MM.1S (cell line): ENCODE results near the gene DUSP1.

Experiments used
- DNase-seq: peaks from one replicate; pipeline ENCODE4 v3.0.0-alpha.2; 2015
- H2AFZ ChIP-seq: fragments of 300-600 bp; sonication (generic); 2 replicates; pipeline ENCODE4 v1.6.0; 2016; ENCODE audit warnings: antibody characterized with exemption, low read length
- H3F3A ChIP-seq: fragments of 300-600 bp; sonication (generic); 2 replicates; pipeline ENCODE4 v1.6.1; 2016; ENCODE audit warnings: mild to moderate bottlenecking, antibody characterized with exemption, low read length, moderate library complexity, mixed read lengths; ENCODE audit not compliant: insufficient read depth
- H3K27ac ChIP-seq: fragments of 300-600 bp; sonication (generic); 2 replicates; pipeline ENCODE4 v1.5.1; 2016; ENCODE audit warnings: mild to moderate bottlenecking, low read length
- H3K27me3 ChIP-seq: fragments of 300-600 bp; sonication (generic); replicated peaks from 2 replicates; pipeline ENCODE4 v1.6.0; 2016; ENCODE audit warnings: low read length; ENCODE audit not compliant: insufficient read depth
- H3K36me3 ChIP-seq: fragments of 300-600 bp; sonication (generic); replicated peaks from 2 replicates; pipeline ENCODE4 v1.6.1; 2016; ENCODE audit warnings: mild to moderate bottlenecking, low read length, mixed read lengths; ENCODE audit not compliant: insufficient read depth
- H3K4me1 ChIP-seq: fragments of 300-600 bp; sonication (generic); 2 replicates; pipeline ENCODE4 v1.6.1; 2016; ENCODE audit warnings: low read length, mixed read lengths
- H3K4me2 ChIP-seq: fragments of 300-600 bp; sonication (generic); 2 replicates; pipeline ENCODE4 v1.6.0; 2016; ENCODE audit warnings: low read depth, low read length
- H3K4me3 ChIP-seq: fragments of 300-600 bp; sonication (generic); 2 replicates; pipeline ENCODE4 v1.5.1; 2016; ENCODE audit warnings: low read length, mixed read lengths
- H3K79me2 ChIP-seq: fragments of 300-600 bp; sonication (generic); 2 replicates; pipeline ENCODE4 v1.6.1; 2016; ENCODE audit warnings: mixed run types, low read length, mixed read lengths
- H3K9ac ChIP-seq: fragments of 300-600 bp; sonication (generic); 2 replicates; pipeline ENCODE4 v1.6.1; 2016; ENCODE audit warnings: low read length, mixed read lengths
- H3K9me2 ChIP-seq: fragments of 300-600 bp; sonication (generic); replicated peaks from 2 replicates; pipeline ENCODE4 v1.6.1; 2016; ENCODE audit warnings: mild to moderate bottlenecking, low read length, mixed read lengths; ENCODE audit not compliant: insufficient read depth
- H3K9me3 ChIP-seq: fragments of 300-600 bp; sonication (generic); replicated peaks from 2 replicates; pipeline ENCODE4 v1.6.1; 2016; ENCODE audit warnings: mild to moderate bottlenecking, low read length, mixed read lengths; ENCODE audit not compliant: insufficient read depth
- H4K20me1 ChIP-seq: fragments of 300-600 bp; sonication (generic); 2 replicates; pipeline ENCODE4 v1.6.1; 2016; ENCODE audit warnings: mild to moderate bottlenecking, low read length, moderate library complexity, mixed read lengths; ENCODE audit not compliant: insufficient read depth
- CTCF ChIP-seq: fragments of 300-600 bp; sonication (generic); IDR thresholded peaks from 2 replicates; pipeline ENCODE4 v1.5.1; 2016; ENCODE audit warnings: antibody characterized with exemption, low read length, mixed read lengths
- EZH2 ChIP-seq: fragments of 300-600 bp; sonication (generic); optimal IDR thresholded peaks from 2 replicates; pipeline ENCODE3; 2017; ENCODE audit warnings: low read depth, mild to moderate bottlenecking, antibody characterized with exemption, low read length, mixed read lengths
- EZH2phosphoT487 ChIP-seq: fragments of 300-600 bp; sonication (generic); IDR thresholded peaks from 2 replicates; pipeline ENCODE4 v1.6.1; 2018; ENCODE audit warnings: antibody characterized with exemption, low read length

DUSP1 gene

DNA sequence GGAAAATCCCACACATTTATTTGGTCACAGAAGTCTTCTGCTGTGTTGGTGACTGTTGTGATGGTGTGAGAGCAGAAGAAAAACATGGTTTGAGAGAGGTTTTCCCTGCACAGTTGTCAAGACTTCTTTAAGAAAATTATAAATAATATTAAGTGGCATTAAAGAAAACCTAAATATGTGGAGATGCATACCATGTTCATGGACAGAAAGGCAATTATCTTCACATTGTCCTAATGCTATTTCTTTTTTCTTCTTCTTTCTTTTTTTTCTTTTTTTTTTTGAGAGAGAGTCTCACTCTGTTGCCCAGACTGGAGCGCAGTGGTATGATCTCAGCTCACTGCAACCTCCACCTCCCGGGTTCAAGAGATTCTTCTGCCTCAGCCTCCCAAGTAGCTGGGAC lies 38.8 kb upstream of the DUSP1 start:
- Histone ChIP-seq H3K9me2 (no peaks in the 10 kb centered on the region), H4K20me1 (no peaks in the 10 kb centered on the region), H3K36me3 (no peaks in the 10 kb centered on the region), H3K27me3 (no peaks in the 10 kb centered on the region), H3K79me2 (no peaks in the 10 kb centered on the region), H3K27ac (no peak overlapping the region), H3F3A (no peaks in the 10 kb centered on the region), H3K9me3 (no peaks in the 10 kb centered on the region), H3K4me3 (no peak overlapping the region), H2AFZ (no peak overlapping the region), H3K4me2 (no peak overlapping the region), H3K4me1 (peaks cover 3% of the 10 kb centered on the region; the same call in 1 of the 2 replicates), H3K9ac (no peak overlapping the region)
- DNase-seq, result no peak
- TF ChIP-seq CTCF (no peak), EZH2 (no peak), EZH2phosphoT487 (no peak)

- Histone ChIP-seq H3F3A (no peaks in the 10 kb centered on the region), H3K27me3 (no peaks in the 10 kb centered on the region), H3K9ac (peak overlapping the region; percentile 65; the same call in 1 of the 2 replicates), H3K27ac (no peak overlapping the region; the same call in 1 of the 2 replicates), H3K9me3 (no peaks in the 10 kb centered on the region), H3K36me3 (no peaks in the 10 kb centered on the region), H2AFZ (peak overlapping the region; percentile 82), H3K4me2 (peak overlapping the region; percentile 90), H3K79me2 (no peaks in the 10 kb centered on the region), H3K4me3 (peak overlapping the region; percentile 63), H3K9me2 (no peaks in the 10 kb centered on the region), H4K20me1 (no peaks in the 10 kb centered on the region), H3K4me1 (peaks cover 3% of the 10 kb centered on the region; the same call in 1 of the 2 replicates)
- DNase-seq, result no peak
- TF ChIP-seq CTCF (no peak), EZH2phosphoT487 (no peak), EZH2 (no peak)
Observed at GRCh38 chr5:172807766-172808311, 36.8 kb upstream of the DUSP1 start.

- peak; percentile 82 for DNase-seq
- Histone ChIP-seq H3K36me3 (no peaks in the 10 kb centered on the region), H3K79me2 (no peaks in the 10 kb centered on the region), H3K9me3 (no peaks in the 10 kb centered on the region), H2AFZ (peak overlapping the region; percentile 82), H3K27ac (no peak overlapping the region; the same call in 1 of the 2 replicates), H3F3A (no peaks in the 10 kb centered on the region), H3K9me2 (no peaks in the 10 kb centered on the region), H4K20me1 (no peaks in the 10 kb centered on the region), H3K27me3 (no peaks in the 10 kb centered on the region), H3K4me2 (peak overlapping the region; percentile 90), H3K9ac (peak overlapping the region; percentile 65; the same call in 1 of the 2 replicates), H3K4me1 (peaks cover 3% of the 10 kb centered on the region; the same call in 1 of the 2 replicates), H3K4me3 (peak overlapping the region; percentile 63)
- TF ChIP-seq EZH2phosphoT487 (no peak), EZH2 (no peak), CTCF (no peak)
Observed at GRCh38 chr5:172806897-172807672, 36.1 kb upstream of the DUSP1 start.
